DOHH2 (cell line): Measurements from ENCODE around the gene NEMP1.

Experiments
- H3F3A ChIP-seq: fragments of 200-600 bp; sonication (generic), shearing (Covaris generic); 2 replicates; pipeline ENCODE4 v1.6.0; 2016; ENCODE audit warnings: antibody characterized with exemption, mild to moderate bottlenecking; ENCODE audit not compliant: control insufficient read depth, insufficient read depth
- H3K27ac ChIP-seq: fragments of 200-600 bp; sonication (generic); 2 replicates; pipeline ENCODE4 v1.5.1; 2014; ENCODE audit warnings: low read depth, mild to moderate bottlenecking, low read length, moderate library complexity
- H3K27me3 ChIP-seq: fragments of 200-600 bp; sonication (generic); 2 replicates; pipeline ENCODE4 v1.6.1; 2014; ENCODE audit warnings: mild to moderate bottlenecking, low read length, mixed read lengths; ENCODE audit not compliant: control insufficient read depth
- H3K36me3 ChIP-seq: fragments of 200-600 bp; sonication (generic); 2 replicates; pipeline ENCODE4 v1.6.1; 2014; ENCODE audit warnings: mild to moderate bottlenecking, low read length, moderate library complexity, mixed read lengths; ENCODE audit not compliant: control insufficient read depth
- H3K4me1 ChIP-seq: fragments of 200-600 bp; sonication (generic); 2 replicates; pipeline ENCODE4 v1.6.1; 2014; ENCODE audit warnings: mild to moderate bottlenecking, low read length, mixed read lengths; ENCODE audit not compliant: control insufficient read depth
- H3K4me2 ChIP-seq: fragments of 200-600 bp; sonication (generic); 2 replicates; pipeline ENCODE4 v1.6.0; 2014; ENCODE audit warnings: mild to moderate bottlenecking, low read length, moderate library complexity
- H3K4me3 ChIP-seq: fragments of 200-600 bp; sonication (generic); 2 replicates; pipeline ENCODE4 v1.5.1; 2014; ENCODE audit warnings: mild to moderate bottlenecking, low read length, mixed read lengths
- H3K79me2 ChIP-seq: fragments of 200-600 bp; sonication (generic); 2 replicates; pipeline ENCODE4 v1.6.1; 2014; ENCODE audit warnings: mild to moderate bottlenecking, low read length, mixed read lengths; ENCODE audit not compliant: control insufficient read depth
- H3K9me2 ChIP-seq: fragments of 200-600 bp; sonication (generic); replicated peaks from 2 replicates; pipeline ENCODE4 v1.6.1; 2014; ENCODE audit warnings: mild to moderate bottlenecking, low read length, mixed read lengths; ENCODE audit not compliant: control insufficient read depth
- H3K9me3 ChIP-seq: fragments of 200-600 bp; sonication (generic); 2 replicates; pipeline ENCODE4 v1.6.1; 2014; ENCODE audit warnings: antibody characterized with exemption, low read length, mixed read lengths; ENCODE audit not compliant: control insufficient read depth, insufficient read depth
- H4K20me1 ChIP-seq: fragments of 200-600 bp; sonication (generic); 2 replicates; pipeline ENCODE4 v1.6.0; 2014; ENCODE audit warnings: low read depth, mild to moderate bottlenecking, antibody characterized with exemption, low read length, moderate library complexity; ENCODE audit not compliant: control insufficient read depth, insufficient read depth
- EZH2phosphoT487 ChIP-seq: fragments of 200-600 bp; sonication (generic); IDR thresholded peaks from 2 replicates; pipeline ENCODE4 v1.6.1; 2017; ENCODE audit warnings: borderline replicate concordance, mild to moderate bottlenecking, antibody characterized with exemption, low read length, moderate library complexity, mixed read lengths
- TF ChIP-seq, protein P1 (sequence below): fragments of 200-600 bp; sonication (generic); IDR thresholded peaks from one replicate; pipeline ENCODE4 v1.5.1; 2014; ENCODE audit warnings: antibody characterized with exemption, mild to moderate bottlenecking, low read depth, low read length; ENCODE audit not compliant: poor library complexity, severe bottlenecking

Gene NEMP1

DNA sequence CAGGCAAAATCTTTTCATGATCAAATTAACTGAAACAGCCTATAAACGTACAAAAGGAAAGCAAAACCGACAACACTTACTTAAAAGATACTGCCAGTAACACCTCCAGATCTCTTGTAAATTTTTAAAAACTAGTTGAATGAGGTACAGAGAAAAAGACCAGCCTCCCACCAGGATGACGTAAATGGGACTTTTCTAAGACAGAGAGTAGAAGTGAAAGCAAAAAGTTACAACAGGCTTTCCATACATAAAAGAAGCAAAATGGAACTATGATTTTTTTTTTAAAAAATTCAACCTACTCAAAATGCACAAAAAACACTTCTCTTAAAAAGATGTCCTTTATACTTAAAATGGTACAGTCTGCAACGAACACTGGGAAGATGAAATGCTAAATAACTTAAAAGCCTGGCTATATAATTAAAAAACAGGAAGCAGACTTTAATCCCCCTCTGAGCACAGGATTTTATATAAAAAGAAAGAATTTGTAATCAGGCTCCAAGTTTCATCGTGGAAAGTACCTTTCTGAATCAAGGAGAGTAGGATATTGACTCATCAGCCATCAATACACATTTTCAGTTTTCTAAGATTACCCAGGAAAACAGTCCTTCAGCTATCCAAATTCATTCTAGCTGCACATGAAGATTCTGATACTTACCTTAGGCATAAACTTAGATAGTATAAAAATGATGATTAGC is 14.5 kb downstream of the NEMP1 start:
- TF ChIP-seq, protein P1, sequence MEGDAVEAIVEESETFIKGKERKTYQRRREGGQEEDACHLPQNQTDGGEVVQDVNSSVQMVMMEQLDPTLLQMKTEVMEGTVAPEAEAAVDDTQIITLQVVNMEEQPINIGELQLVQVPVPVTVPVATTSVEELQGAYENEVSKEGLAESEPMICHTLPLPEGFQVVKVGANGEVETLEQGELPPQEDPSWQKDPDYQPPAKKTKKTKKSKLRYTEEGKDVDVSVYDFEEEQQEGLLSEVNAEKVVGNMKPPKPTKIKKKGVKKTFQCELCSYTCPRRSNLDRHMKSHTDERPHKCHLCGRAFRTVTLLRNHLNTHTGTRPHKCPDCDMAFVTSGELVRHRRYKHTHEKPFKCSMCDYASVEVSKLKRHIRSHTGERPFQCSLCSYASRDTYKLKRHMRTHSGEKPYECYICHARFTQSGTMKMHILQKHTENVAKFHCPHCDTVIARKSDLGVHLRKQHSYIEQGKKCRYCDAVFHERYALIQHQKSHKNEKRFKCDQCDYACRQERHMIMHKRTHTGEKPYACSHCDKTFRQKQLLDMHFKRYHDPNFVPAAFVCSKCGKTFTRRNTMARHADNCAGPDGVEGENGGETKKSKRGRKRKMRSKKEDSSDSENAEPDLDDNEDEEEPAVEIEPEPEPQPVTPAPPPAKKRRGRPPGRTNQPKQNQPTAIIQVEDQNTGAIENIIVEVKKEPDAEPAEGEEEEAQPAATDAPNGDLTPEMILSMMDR: no peak
- TF ChIP-seq EZH2phosphoT487: no peak
- peaks cover 82% of the 10 kb centered on the region for H3K36me3 ChIP-seq
- H3F3A ChIP-seq: peaks cover 23% of the 10 kb centered on the region
- H3K4me3 ChIP-seq: peak overlapping the region; percentile 31; the same call in 1 of the 2 replicates
- peaks cover 17% of the 10 kb centered on the region for H3K79me2 ChIP-seq
- H4K20me1 ChIP-seq: no peaks in the 10 kb centered on the region
- peak overlapping the region; percentile 67 for H3K27ac ChIP-seq
- H3K9me2 ChIP-seq: no peaks in the 10 kb centered on the region
- no peaks in the 10 kb centered on the region for H3K9me3 ChIP-seq
- peaks cover 51% of the 10 kb centered on the region for H3K4me1 ChIP-seq
- peak overlapping the region; percentile 60 for H3K4me2 ChIP-seq
- H3K27me3 ChIP-seq: no peaks in the 10 kb centered on the region

DNA sequence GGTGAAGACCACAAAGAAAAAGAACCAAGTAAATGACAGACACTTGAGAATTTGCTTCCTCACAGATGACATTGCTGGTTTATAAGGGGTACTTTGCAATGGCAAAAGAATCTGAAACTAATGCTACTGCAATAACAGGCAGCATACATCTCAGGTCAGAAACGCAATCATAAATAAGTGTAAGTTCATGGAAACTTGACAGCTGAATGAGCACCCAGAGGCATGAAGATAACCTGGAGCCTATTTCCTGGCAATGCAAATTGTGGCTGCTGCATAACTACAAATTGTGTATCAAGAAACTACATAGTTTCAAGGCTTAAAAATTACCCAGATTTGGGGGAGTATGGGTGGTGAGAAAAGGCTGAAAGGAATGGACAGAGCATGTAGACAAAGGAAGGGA is 20.1 kb downstream of the NEMP1 start:
- no peaks in the 10 kb centered on the region for H3K9me3 ChIP-seq
- peaks cover 37% of the 10 kb centered on the region for H3K4me1 ChIP-seq
- H3F3A ChIP-seq: peaks cover 19% of the 10 kb centered on the region
- H3K79me2 ChIP-seq: no peaks in the 10 kb centered on the region
- H4K20me1 ChIP-seq: 0 out of 2 replicates have a peak, but pooled peaks cover 5% of the 10 kb centered on the region
- H3K4me2 ChIP-seq: peak overlapping the region; percentile 26; the same call in 1 of the 2 replicates
- no peaks in the 10 kb centered on the region for H3K9me2 ChIP-seq
- peaks cover 75% of the 10 kb centered on the region for H3K36me3 ChIP-seq
- no peaks in the 10 kb centered on the region for H3K27me3 ChIP-seq
- TF ChIP-seq, protein P1: no peak
- no peak for TF ChIP-seq EZH2phosphoT487
- H3K27ac ChIP-seq: 0 out of 2 replicates have a peak overlapping the region, but pooled peaks have one; percentile 1
- H3K4me3 ChIP-seq: no peak overlapping the region

DNA sequence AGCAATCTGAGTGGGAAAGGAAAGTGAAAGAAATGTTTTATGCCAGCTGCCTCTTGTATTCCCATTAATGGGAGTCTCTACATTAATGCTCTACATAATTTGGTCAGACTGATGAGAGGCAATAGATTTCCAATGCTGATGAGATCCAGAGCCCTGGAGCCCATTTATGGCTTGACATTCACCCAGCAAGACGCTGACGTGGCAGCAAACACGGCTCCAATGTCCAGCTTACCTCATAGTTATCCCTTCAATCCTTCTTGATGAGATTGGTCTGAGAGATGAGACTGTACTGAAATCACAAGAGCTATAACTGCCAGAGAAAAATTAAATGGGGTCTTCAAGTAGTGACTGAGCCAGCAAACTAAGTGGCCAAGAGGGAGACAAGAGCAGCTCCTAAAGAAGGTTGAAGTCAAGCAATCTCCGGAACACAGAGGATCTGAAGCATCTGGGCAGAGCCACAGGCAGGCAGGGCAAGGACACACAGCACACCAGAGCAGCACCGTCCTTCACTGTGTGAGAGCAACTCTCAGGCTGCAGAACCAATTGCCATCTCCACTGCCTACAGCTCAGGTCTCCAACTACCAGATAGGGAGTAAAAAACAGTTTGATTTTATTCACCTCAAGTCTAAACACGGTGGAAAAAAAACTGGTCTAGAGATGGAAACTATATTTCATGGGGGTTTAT is 21.4 kb downstream of the NEMP1 start:
- Histone ChIP-seq H3K36me3 (peaks cover 65% of the 10 kb centered on the region), H3K27ac (no peak overlapping the region), H3K4me3 (no peak overlapping the region), H3K79me2 (no peaks in the 10 kb centered on the region), H3F3A (peaks cover 14% of the 10 kb centered on the region), H3K9me2 (no peaks in the 10 kb centered on the region), H3K4me1 (peaks cover 29% of the 10 kb centered on the region), H3K9me3 (no peaks in the 10 kb centered on the region), H3K4me2 (no peak overlapping the region), H4K20me1 (0 out of 2 replicates have a peak, but pooled peaks cover 5% of the 10 kb centered on the region), H3K27me3 (no peaks in the 10 kb centered on the region)
- TF ChIP-seq EZH2phosphoT487: no peak
- TF ChIP-seq, protein P1: no peak
